ENCODE data around the gene ISM1. TPM values are rescaled to one million over a fixed set of nuclear protein-coding genes. Genes with fewer than 3 reads are reported as not detected.
A peak's percentile ranks its signal among the peaks of the same experiment; 100 is the strongest.

The ISM1 gene
- 1 to 10 TPM; 3.9 to 4.4 (median 4.3) TPM for polyA plus RNA-seq (ENCODE audit: insufficient read length in 3 of 3)

GRCh38 chr20:13220904-13221297, at the start of gene ISM1:
ISM1 (plus strand) TSS chr20:13221274; CDS start chr20:13221777, 503 bp downstream.
- no peak for DNase-seq (ENCODE audit: low read depth in 3 of 3, low spot score in 2 of 3)

DNA sequence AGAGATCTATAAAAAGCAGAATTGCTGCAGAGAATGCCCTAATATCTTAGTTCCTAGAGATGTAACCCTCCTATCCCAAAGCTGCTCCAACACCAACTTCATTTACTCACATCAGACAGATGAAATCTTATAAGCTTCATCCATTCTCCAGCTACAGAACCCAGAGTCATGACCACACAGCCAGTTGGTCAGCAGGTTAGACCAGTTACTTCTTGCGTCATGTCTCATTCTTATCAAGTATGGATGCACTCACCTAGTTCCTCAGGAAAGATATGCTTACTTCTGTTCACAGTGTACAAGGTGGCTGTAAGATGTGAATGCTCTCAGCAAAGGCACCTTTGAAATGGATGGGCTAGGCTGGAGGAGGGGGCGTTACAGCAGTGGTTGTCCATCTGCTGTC, 47.9 kb upstream of the ISM1 start:
- no peak for DNase-seq (ENCODE audit: low read depth in 3 of 3, low spot score in 2 of 3)

DNA sequence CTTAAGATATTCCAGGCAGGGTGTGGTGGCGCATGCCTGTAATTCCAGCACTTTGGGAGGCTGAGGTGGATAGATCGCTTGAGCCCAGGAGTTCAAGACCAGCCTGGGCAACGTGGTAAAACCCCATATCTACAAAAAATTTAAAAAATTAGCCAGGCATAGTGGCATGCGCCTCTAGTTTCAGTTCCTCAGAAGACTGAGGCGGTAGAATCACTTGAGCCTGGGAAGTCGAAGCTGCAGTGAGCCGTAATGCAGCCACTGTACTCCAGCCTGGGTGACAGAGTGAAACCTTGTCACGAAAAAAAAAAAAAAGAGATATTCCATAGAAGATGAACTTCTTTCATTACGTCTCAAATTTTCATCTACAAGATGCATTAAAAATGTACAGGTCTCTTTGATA, 46.7 kb upstream of the ISM1 start:
- DNase-seq (ENCODE audit: low read depth in 3 of 3, low spot score in 2 of 3) = no peak

DNA sequence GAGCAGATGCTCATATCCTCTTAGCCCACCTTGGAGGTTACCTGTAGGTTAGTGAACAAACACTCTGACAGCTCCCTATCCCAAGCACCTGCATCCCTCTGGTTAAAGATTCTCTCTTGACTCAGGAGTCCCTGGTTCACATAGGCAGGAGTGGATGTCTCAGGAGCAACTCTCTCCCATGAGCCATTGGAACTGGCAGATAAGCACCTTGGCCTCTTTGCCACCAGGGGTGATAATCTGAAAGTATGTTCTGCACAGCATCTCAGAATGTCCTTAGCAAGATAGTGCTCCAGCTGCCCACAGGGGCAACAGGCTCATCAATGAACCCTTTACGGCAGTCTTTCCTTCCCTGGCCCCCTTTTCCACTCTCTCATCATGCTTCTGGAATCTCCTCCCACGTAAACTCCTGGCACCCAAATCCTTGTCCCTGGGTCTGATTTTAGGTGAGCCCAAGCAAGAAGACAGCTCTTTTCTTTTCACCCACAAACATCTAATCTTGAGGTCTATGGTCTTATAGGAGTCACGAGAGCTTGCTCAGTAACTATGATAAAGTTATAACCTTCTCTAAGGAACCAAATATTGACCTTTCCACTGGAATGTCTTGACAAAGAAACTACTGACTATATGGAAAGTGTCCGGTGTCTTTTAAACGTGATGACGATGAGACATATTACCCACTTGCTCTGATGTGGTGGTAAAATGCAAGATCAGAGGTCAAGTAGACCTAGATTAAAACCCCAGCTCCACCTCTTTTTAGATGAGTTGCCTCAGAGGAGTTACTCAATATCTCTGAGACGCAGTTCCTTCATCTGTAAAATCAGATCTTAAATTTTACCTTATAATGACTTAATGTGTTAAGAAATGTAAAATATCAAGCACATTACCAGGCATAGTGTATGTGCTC, 39.8 kb upstream of the ISM1 start:
- no peak for DNase-seq (ENCODE audit: low read depth in 3 of 3, low spot score in 2 of 3)

DNA sequence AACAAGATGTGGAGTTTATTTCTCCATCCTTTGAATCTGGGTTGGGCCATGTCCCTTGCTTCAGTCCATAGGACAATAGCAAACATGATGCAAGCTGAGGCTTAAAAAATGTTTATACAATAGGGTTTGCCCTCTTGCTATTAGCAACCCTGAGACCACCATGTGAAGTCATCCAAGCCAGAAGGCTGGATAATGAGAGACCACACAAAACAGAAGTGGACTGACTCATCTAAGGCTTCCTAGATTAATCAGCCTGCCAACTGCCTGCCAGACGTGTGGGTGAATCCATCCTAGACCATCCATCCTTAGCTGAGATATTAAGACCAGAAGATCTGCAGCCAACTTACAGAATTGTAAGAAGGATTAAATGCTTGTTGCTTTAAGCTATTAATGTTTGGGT, 38.1 kb upstream of the ISM1 start:
- DNase-seq (ENCODE audit: low read depth in 3 of 3, low spot score in 2 of 3) = no peak

- no peak for DNase-seq (ENCODE audit: low read depth in 3 of 3, low spot score in 2 of 3)
These were observed 34.9 kb upstream of the ISM1 start for GRCh38 chr20:13186043-13186774.

GRCh38 chr20:13187899-13188298, 33.2 kb upstream of the ISM1 start:
- no peak for DNase-seq (ENCODE audit: low read depth in 3 of 3, low spot score in 2 of 3)

DNA sequence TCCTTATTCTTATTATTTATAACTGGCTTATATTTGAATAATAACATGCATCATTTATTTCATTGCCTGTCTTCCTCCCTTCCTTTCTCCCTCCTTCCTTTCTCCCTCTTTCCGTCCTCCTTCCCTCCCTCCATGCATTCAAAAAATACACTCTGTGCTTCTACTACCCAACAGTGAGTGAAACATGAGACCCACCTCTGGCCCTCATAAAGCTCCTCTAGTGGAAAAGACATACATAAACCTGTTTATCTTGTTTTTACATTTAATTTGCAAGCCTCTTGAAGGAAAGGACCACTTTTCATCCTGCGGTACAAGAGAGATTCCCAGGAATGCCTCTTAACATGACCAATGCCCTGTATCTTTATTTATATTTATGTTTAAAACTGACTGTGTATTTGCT, 21.8 kb upstream of the ISM1 start:
- peak in 1 of 3 donors; percentile 24 for DNase-seq (ENCODE audit: low read depth in 3 of 3, low spot score in 2 of 3)

DNA sequence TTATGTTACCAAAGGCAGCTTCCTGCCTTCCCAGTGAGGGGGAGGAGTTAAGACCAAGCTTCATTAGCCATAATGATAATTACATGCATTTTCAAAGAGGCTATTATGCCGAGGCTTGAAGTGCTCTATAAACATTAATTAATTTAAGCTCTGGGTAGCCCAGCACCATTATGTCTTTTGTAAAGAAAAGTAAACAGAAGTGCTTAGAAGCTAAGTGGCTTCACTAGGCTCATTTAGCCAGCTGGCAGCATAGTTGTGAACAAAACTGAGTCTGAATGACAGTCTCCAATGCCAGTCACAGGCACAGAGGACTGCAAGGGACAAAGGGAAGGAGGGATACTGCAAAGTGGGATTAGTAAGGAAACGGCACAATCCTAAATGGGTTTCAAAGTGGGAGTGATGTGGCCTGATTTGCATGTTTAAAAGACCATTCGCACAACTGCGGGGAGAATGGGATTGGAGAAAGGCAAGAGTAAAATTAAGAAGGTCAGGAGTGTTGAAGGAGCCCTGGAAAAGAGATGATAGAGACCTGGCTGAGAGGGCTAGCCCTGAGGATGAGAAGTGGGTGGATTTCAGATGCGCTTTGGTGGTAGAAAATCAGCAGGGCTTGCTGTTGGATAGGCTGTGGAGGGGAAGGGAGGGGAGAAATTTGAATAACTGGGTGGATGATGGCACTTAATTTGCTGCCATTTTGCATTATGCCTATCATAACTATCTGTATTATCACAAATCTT, 20.1 kb upstream of the ISM1 start:
- DNase-seq (ENCODE audit: low read depth in 3 of 3, low spot score in 2 of 3) = no peak

- no peak for DNase-seq (ENCODE audit: low read depth in 3 of 3, low spot score in 2 of 3)
These were observed 18.5 kb upstream of the ISM1 start for GRCh38 chr20:13202565-13202964.

GRCh38 chr20:13205425-13205824, 15.6 kb upstream of the ISM1 start:
- no peak for DNase-seq (ENCODE audit: low read depth in 3 of 3, low spot score in 2 of 3)

DNA sequence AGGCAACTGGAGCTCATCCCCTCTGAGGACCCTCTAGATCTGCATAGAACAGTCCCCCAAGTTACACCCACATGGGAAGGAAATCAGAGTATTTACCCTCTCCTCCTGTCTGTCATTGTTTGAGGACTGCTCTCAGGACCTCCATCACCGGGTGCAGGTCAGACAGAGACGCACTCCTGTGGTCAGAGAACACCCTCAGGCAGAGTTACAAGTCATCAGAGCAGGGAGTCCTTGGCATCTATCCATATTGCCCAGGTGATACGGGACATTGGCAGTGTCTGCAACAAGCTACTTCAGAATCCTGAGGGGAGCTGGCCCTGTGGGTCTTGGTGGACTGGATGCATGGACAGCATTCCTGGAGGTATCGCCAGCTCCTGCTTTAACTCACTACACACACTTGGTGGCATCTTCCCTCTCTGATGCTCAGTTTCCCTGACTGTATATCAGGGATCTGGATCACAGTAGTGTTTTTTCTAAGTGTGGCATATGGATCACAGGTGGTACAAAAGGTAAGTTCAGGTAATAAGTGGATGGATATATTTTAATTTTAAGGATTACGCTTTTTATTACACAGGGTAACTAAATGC, 15.1 kb upstream of the ISM1 start:
- DNase-seq (ENCODE audit: low read depth in 3 of 3, low spot score in 2 of 3) = no peak

DNA sequence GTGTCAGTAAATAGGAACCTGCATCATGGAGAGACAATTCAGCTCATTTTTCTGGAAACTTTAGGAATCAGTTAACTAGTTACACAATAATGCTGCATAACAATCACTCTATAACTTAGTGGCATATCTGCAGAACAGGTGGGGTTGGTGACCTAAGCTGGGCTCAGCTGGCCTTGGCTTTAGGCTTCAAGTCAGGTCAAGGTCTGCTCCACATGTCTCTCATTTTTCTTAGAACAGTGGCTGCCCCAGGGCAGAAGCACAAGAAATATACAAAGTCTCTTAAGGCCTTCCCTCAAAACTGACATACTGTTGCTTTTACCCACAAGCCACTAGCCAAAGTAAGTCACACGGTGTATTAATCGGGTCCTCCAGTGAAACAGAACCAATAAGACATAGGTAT, 14.1 kb upstream of the ISM1 start:
- no peak for DNase-seq (ENCODE audit: low read depth in 3 of 3, low spot score in 2 of 3)

- DNase-seq (ENCODE audit: low read depth in 3 of 3, low spot score in 2 of 3) = no peak
These were observed 9.0 kb upstream of the ISM1 start for GRCh38 chr20:13211956-13212618.

- no peak for DNase-seq (ENCODE audit: low read depth in 3 of 3, low spot score in 2 of 3)
These were observed 8.3 kb upstream of the ISM1 start for GRCh38 chr20:13212750-13213149.

- DNase-seq (ENCODE audit: low read depth in 3 of 3, low spot score in 2 of 3) = no peak
These were observed 7.7 kb upstream of the ISM1 start for GRCh38 chr20:13213335-13213734.

- DNase-seq (ENCODE audit: low read depth in 3 of 3, low spot score in 2 of 3) = no peak
These were observed 4.5 kb upstream of the ISM1 start for GRCh38 chr20:13216533-13216932.

GRCh38 chr20:13219327-13220193, 1.5 kb upstream of the ISM1 start:
- DNase-seq (ENCODE audit: low read depth in 3 of 3, low spot score in 2 of 3) = peak in 1 of 3 donors; percentile 35

GRCh38 chr20:13220194-13220903, 725 bp upstream of the ISM1 start:
- peak in 1 of 3 donors; percentile 35 for DNase-seq (ENCODE audit: low read depth in 3 of 3, low spot score in 2 of 3)
